HepG2 (cell line): ENCODE results near the gene PCGF3. TPM values are rescaled to one million over a fixed set of nuclear protein-coding genes. Genes with fewer than 3 reads are reported as not detected.

ENCODE experiments used
- ATAC-seq: fragments of 200-7000 bp; cut with Tn5 transposase; 3 replicates; pipeline ENCODE4 v1.9.1; 2020; ENCODE audit warnings: mild to moderate bottlenecking, moderate library complexity
- BruUV-seq: library from RNA; stranded (reverse); fragments of 400-500 nt; replicated peaks from 2 replicates; lab custom pipeline; 2021; lab: Mats Ljungman, UMichigan
- CTCF ChIA-PET: fragments of 300-600 bp; formaldehyde crosslinking; extraction: SDS; loops from one replicate; lab custom pipeline; 2021; ENCODE audit warnings: low total read pairs, inconsistent platforms, low intra/inter-chr PET ratio; lab: Yijun Ruan, JAX
- POLR2A ChIA-PET: fragments of 350-600 bp; sonication (Branson Sonifier 250); formaldehyde crosslinking; loops from one replicate; lab custom pipeline; 2020; ENCODE audit warnings: antibody characterized with exemption, inconsistent platforms; lab: Yijun Ruan, JAX
- DNase-seq: peaks from one replicate; pipeline ENCODE4 v3.0.0-alpha.2; 2015; ENCODE audit warnings: low spot score
- FAIRE-seq: peaks from 3 replicates; lab custom pipeline; 2011; peaks lifted over from hg19 to GRCh38; lab: Jason Lieb, UNC
- H2AFZ ChIP-seq: one replicate; pipeline ENCODE4 v1.6.1; 2011; ENCODE audit warnings: low read length, inconsistent platforms
- H3K27ac ChIP-seq: fragments of 300-600 bp; 3 replicates; pipeline ENCODE4 v1.8.0; 2011; ENCODE audit warnings: mixed run types, mild to moderate bottlenecking, mixed read lengths, low read length, inconsistent platforms; ENCODE audit not compliant: insufficient read depth; ENCODE audit errors: extremely low read length
- H3K27me3 ChIP-seq, 2 experiments: fragments of 200-600 bp in 1 of 2; 2 replicates in 1 of 2; 3 replicates in 1 of 2; pipeline versions ENCODE4 v1.6.0 to v1.8.0; 2011; ENCODE audit warnings: low read length in 2 of 2, mild to moderate bottlenecking in 2 of 2, moderate library complexity in 2 of 2, inconsistent platforms in 1 of 2; ENCODE audit not compliant: insufficient read depth in 2 of 2, control insufficient read depth in 1 of 2
- H3K36me3 ChIP-seq, 2 experiments: fragments of 200-600 bp in 1 of 2; replicated peaks in 1 of 2; 2 replicates in 1 of 2; 3 replicates in 1 of 2; pipeline versions ENCODE4 v1.5.1 to v1.8.0; 2011; ENCODE audit warnings: low read length in 2 of 2, inconsistent platforms in 1 of 2; ENCODE audit not compliant: insufficient read depth in 2 of 2, control insufficient read depth in 1 of 2
- H3K4me1 ChIP-seq: 2 replicates; pipeline ENCODE4 v1.5.1; 2012; ENCODE audit warnings: low read length, inconsistent platforms; ENCODE audit not compliant: insufficient read depth
- H3K4me2 ChIP-seq: 2 replicates; pipeline ENCODE4 v1.6.0; 2011; ENCODE audit warnings: low read depth, low read length, inconsistent platforms
- H3K4me3 ChIP-seq, 3 experiments: fragments of 200-600 bp in 1 of 3; sonication (generic), shearing (Covaris generic) in 1 of 3; replicated peaks in 1 of 3; 2 replicates each; pipeline ENCODE4 v1.5.1; 2011 to 2016; ENCODE audit warnings: low read length in 3 of 3, inconsistent platforms in 2 of 3, low read depth in 2 of 3, mild to moderate bottlenecking in 2 of 3, control low read depth in 1 of 3, mixed read lengths in 1 of 3; ENCODE audit not compliant: insufficient read depth in 1 of 3
- H3K79me2 ChIP-seq: one replicate; pipeline ENCODE4 v1.6.1; 2011; ENCODE audit warnings: low read length, inconsistent platforms; ENCODE audit not compliant: insufficient read depth
- H3K9ac ChIP-seq: 2 replicates; pipeline ENCODE4 v1.6.0; 2011; ENCODE audit warnings: mild to moderate bottlenecking, low read depth, low read length, inconsistent platforms; ENCODE audit not compliant: insufficient read depth
- H3K9me3 ChIP-seq: 2 replicates; pipeline ENCODE4 v1.5.1; 2012; ENCODE audit warnings: mild to moderate bottlenecking, low read length
- H4K20me1 ChIP-seq: 2 replicates; pipeline ENCODE4 v1.6.0; 2011; ENCODE audit warnings: inconsistent platforms, mild to moderate bottlenecking, low read length, moderate library complexity; ENCODE audit not compliant: insufficient read depth
- MAZ ChIP-seq, 2 experiments: sonication (generic) in 1 of 2; formaldehyde crosslinking in 1 of 2; IDR thresholded peaks; 2 replicates each; pipeline versions ENCODE4 v1.5.0 to v1.6.1; 2012 to 2020; ENCODE audit warnings: low read depth in 2 of 2, mild to moderate bottlenecking in 2 of 2, borderline replicate concordance in 1 of 2, improper control_type of control experiment in 1 of 2, low read length in 1 of 2, missing genetic modification reagents in 1 of 2, moderate library complexity in 1 of 2
- SIN3A ChIP-seq: IDR thresholded peaks from 2 replicates; pipeline ENCODE4 v1.6.1; 2011; ENCODE audit warnings: low read depth, mild to moderate bottlenecking, control low read depth, low read length, borderline replicate concordance
- whole genome bisulfite sequencing: methylation state at CpG from one replicate; pipeline ENCODE4 v1.1.6; 2017; ENCODE audit warnings: low lambda C conversion rate; 5-methylcytosine and 5-hydroxymethylcytosine counted together
- in situ Hi-C: cut with HindIII; loops from 2 replicates; pipeline ENCODE4 v1.10.0; 2017; ENCODE audit warnings: low pct_unique_long_range_greater_than_20kb; ENCODE audit not compliant: extremely low pct_ligation_motif_present
- intact Hi-C: fragments of 100-400 bp; cut with micrococcal nuclease; formaldehyde crosslinking; loops from one replicate; pipeline ENCODE4 v1.10.0; 2022; ENCODE audit not compliant: unreplicated experiment
- polyA plus RNA-seq, 8 experiments: library from polyadenylated mRNA; depleted of rRNA in 3 of 8; stranded (reverse) in 7 of 8; unstranded in 1 of 8; fragments of >200 nt; fragmentation: Illumina TruSeq in 4 of 8; extraction: Trizol in 4 of 8; gene quantifications; 2 replicates each; pipeline versions ENCODE4 v1.2.1 to v1.2.3, GENCODE V29; 2011 to 2016; ENCODE audit warnings: low read depth in 4 of 8, missing spikeins in 1 of 8, mixed read lengths in 1 of 8; ENCODE audit not compliant: insufficient read depth in 1 of 8
- total RNA-seq, 5 experiments: library from RNA; depleted of rRNA; stranded (reverse); fragments of >200 nt; fragmentation: Illumina TruSeq; extraction: Trizol; gene quantifications; 2 replicates each; pipeline ENCODE4 v1.2.3, GENCODE V29; 2016; ENCODE audit warnings: low read depth in 1 of 5
- TF ChIP-seq, protein P1 (sequence below): IDR thresholded peaks from 2 replicates; pipeline ENCODE4 v1.6.1; 2016; ENCODE audit warnings: mild to moderate bottlenecking, missing biosample characterization, missing genetic modification reagents
- TF ChIP-seq, protein P2 (sequence below): sonication (generic); formaldehyde crosslinking; IDR thresholded peaks from 2 replicates; pipeline ENCODE4 v1.4.0; 2020; ENCODE audit warnings: mild to moderate bottlenecking, missing genetic modification reagents, borderline replicate concordance

The PCGF3 gene
- total and polyA plus RNA-seq, 2 of the 13 experiments (the other 11 are each of a cell fraction or from before 2014, with no cell fraction given), result 28.6 to 66.2 TPM

DNA sequence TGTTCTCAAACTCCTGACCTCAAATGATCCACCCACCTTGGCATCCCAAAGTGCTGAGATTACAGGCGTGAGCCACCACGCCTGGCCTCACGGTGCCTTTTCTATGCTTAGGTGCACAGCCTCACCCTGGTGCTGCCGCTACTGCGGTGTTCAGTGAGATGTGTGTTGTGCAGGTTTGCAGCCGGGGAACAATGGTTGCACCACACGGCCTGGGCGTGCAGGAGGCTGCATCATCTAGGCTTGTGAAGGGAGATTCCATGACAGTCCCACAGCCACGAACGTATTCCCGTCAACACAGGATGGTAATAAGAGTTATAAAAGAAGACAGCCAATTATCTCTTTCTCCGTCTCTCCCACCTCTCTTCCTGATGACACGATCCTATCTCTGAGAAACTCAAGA, 98.3 kb downstream of the PCGF3 start:
- no TSS peak for BruUV-seq
- Histone ChIP-seq H3K27me3 (0 out of 5 replicates have a peak, but pooled peaks cover 0 to 3% of the 10 kb centered on the region in 2 experiments), H3K9me3 (no peaks in the 10 kb centered on the region), H3K9ac (no peak overlapping the region), H2AFZ (no peak overlapping the region), H3K27ac (no peak overlapping the region), H3K4me1 (peaks cover 16% of the 10 kb centered on the region; the same call in 1 of the 2 replicates), H4K20me1 (no peaks in the 10 kb centered on the region), H3K4me3 (no peak overlapping the region), H3K79me2 (no peaks in the 10 kb centered on the region), H3K36me3 (no peaks in the 10 kb centered on the region), H3K4me2 (no peak overlapping the region)
- POLR2A ChIA-PET, result no interaction called here
- in situ Hi-C loops (no loop called here), intact Hi-C loops (no loop called here)
- CTCF ChIA-PET, result no interaction called here
- ATAC-seq (no peak), DNase-seq (no peak), FAIRE-seq (no peak)
- 90% methylated on average over 13 of the region's 13 CpGs for WGBS
- TF ChIP-seq MAZ (IDR thresholded peaks at IDR 0.05; ENCODE audit: borderline replicate concordance, low read depth, low read length) (no peak), MAZ (CRISPR knock-in tag; IDR thresholded peaks at IDR 0.05; ENCODE audit: low read depth) (no peak), SIN3A (no peak)
- TF ChIP-seq, protein P1, sequence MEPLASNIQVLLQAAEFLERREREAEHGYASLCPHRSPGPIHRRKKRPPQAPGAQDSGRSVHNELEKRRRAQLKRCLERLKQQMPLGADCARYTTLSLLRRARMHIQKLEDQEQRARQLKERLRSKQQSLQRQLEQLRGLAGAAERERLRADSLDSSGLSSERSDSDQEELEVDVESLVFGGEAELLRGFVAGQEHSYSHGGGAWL (CRISPR knock-in tag), result no peak
- TF ChIP-seq, protein P2, sequence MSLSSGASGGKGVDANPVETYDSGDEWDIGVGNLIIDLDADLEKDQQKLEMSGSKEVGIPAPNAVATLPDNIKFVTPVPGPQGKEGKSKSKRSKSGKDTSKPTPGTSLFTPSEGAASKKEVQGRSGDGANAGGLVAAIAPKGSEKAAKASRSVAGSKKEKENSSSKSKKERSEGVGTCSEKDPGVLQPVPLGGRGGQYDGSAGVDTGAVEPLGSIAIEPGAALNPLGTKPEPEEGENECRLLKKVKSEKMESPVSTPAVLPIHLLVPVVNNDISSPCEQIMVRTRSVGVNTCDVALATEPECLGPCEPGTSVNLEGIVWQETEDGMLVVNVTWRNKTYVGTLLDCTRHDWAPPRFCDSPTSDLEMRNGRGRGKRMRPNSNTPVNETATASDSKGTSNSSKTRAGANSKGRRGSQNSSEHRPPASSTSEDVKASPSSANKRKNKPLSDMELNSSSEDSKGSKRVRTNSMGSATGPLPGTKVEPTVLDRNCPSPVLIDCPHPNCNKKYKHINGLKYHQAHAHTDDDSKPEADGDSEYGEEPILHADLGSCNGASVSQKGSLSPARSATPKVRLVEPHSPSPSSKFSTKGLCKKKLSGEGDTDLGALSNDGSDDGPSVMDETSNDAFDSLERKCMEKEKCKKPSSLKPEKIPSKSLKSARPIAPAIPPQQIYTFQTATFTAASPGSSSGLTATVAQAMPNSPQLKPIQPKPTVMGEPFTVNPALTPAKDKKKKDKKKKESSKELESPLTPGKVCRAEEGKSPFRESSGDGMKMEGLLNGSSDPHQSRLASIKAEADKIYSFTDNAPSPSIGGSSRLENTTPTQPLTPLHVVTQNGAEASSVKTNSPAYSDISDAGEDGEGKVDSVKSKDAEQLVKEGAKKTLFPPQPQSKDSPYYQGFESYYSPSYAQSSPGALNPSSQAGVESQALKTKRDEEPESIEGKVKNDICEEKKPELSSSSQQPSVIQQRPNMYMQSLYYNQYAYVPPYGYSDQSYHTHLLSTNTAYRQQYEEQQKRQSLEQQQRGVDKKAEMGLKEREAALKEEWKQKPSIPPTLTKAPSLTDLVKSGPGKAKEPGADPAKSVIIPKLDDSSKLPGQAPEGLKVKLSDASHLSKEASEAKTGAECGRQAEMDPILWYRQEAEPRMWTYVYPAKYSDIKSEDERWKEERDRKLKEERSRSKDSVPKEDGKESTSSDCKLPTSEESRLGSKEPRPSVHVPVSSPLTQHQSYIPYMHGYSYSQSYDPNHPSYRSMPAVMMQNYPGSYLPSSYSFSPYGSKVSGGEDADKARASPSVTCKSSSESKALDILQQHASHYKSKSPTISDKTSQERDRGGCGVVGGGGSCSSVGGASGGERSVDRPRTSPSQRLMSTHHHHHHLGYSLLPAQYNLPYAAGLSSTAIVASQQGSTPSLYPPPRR (CRISPR knock-in tag), result no peak
